PC-3 (cell line): ENCODE measurements around the gene RSPRY1.

Experiments used
- CTCF ChIP-seq: fragments of 300-600 bp; sonication (generic); conservative IDR thresholded peaks from 2 replicates; pipeline ENCODE4 v1.5.1; 2017; ENCODE audit warnings: antibody characterized with exemption, low read depth, mild to moderate bottlenecking, low read length
- EZH2 ChIP-seq: fragments of 300-600 bp; sonication (generic); IDR thresholded peaks from one replicate; pipeline ENCODE4 v1.6.1; 2017; ENCODE audit warnings: antibody characterized with exemption, mild to moderate bottlenecking, low read length; ENCODE audit not compliant: unreplicated experiment
- EZH2phosphoT487 ChIP-seq: fragments of 300-600 bp; sonication (generic); IDR thresholded peaks from 2 replicates; pipeline ENCODE4 v1.6.1; 2018; ENCODE audit warnings: mild to moderate bottlenecking, antibody characterized with exemption, low read length, borderline replicate concordance

GRCh38 chr16:57285379-57285778 lies 99.2 kb downstream of the RSPRY1 start:
- no peak for TF ChIP-seq CTCF
- no peak for TF ChIP-seq EZH2
- TF ChIP-seq EZH2phosphoT487 = no peak
